Ovary (tissue), 9 donors: ENCODE results near the gene FARSB. TPM values are rescaled to one million over a fixed set of nuclear protein-coding genes. Genes with fewer than 3 reads are reported as not detected.

Experiments used
- DNase-seq, 5 donors: peaks; one replicate each; pipeline ENCODE4 v3.0.0-alpha.2; 2019 to 2020
- H3K27ac ChIP-seq, 2 donors: fragments of 200-600 bp; one replicate each; pipeline versions ENCODE4 v1.5.1 to v1.8.0; 2019 to 2022
- H3K27me3 ChIP-seq: fragments of 200-600 bp; one replicate; pipeline ENCODE4 v1.8.0; 2022
- H3K36me3 ChIP-seq: fragments of 200-600 bp; sonication (generic); one replicate; pipeline ENCODE4 v1.5.1; 2019
- H3K4me1 ChIP-seq: one replicate; pipeline ENCODE4 v1.8.1; 2013; ENCODE audit warnings: mild to moderate bottlenecking, moderate library complexity; ENCODE audit not compliant: insufficient read depth
- H3K4me3 ChIP-seq: fragments of 200-600 bp; sonication (generic); one replicate; pipeline ENCODE4 v1.5.1; 2017
- H3K9me3 ChIP-seq, 2 donors: fragments of 200-600 bp in 1 of 2; sonication (generic) in 1 of 2; one replicate each; pipeline versions ENCODE4 v1.5.1 to v1.8.1; 2013 to 2019; ENCODE audit warnings: mild to moderate bottlenecking in 1 of 2, moderate library complexity in 1 of 2
- EP300 ChIP-seq: sonication (generic); formaldehyde crosslinking; IDR thresholded peaks from one replicate; pipeline ENCODE4 v1.6.1; 2017; ENCODE audit warnings: antibody characterized with exemption
- POLR2A ChIP-seq: fragments of 450-650 bp; IDR thresholded peaks from one replicate; pipeline ENCODE4 v1.6.1; 2017; ENCODE audit warnings: antibody characterized with exemption, mild to moderate bottlenecking, moderate library complexity
- WGBS, 3 donors: extraction: QIAGEN DNeasy Blood & Tissue Kit in 1 of 3; methylation state at CpG; one replicate each; pipeline versions ENCODE4 v1.1.5 to v1.1.7; 2013 to 2017; 5-methylcytosine and 5-hydroxymethylcytosine counted together
- intact Hi-C, 4 donors: fragments of 100-400 bp; cut with DNase I; formaldehyde crosslinking; loops; one replicate each; pipeline versions ENCODE4 v1.11.0 to v1.15.1; 2022 to 2023
- polyA plus RNA-seq, 2 donors: library from polyadenylated mRNA; stranded (reverse); fragments of 200-250 nt in 1 of 2; fragments of 350-450 nt in 1 of 2; fragmentation: Illumina TruSeq in 1 of 2; extraction: RNeasy Lipid Tissue Mini Kit (QIAGEN cat#74804) in 1 of 2; gene quantifications; one replicate each; pipeline ENCODE4 v1.2.3, GENCODE V29; 2013 to 2014
- total RNA-seq, 7 donors: library from RNA; depleted of rRNA in 2 of 7; stranded (reverse); fragments of >200 nt in 2 of 7; fragmentation: NEBNext Ultra II Directional in 3 of 7; extraction: Animal tissue kit (Norgen Biotek cat#: 25700) in 3 of 7; gene quantifications; one replicate each; pipeline versions ENCODE4 v1.1.0 to v1.2.4, GENCODE V29; 2016 to 2023
- TF ChIP-seq, protein P1 (sequence below), 3 donors: fragments of 450-650 bp in 2 of 3; fragments of 200-600 bp in 1 of 3; IDR thresholded peaks; one replicate each; pipeline versions ENCODE4 v1.5.1 to v1.8.0; 2016 to 2022; ENCODE audit warnings: antibody characterized with exemption in 3 of 3, mild to moderate bottlenecking in 1 of 3
- donor health status: DM: no; HTN: no; CAD: no; lungs with moderate emphysema.
- donor health status: DM: no; HTN: no; CAD: no.
- donor health status: Bipolar disorder and iron deficiency.
- donor health status: DM: yes; HTN: yes; CAD: no.
- donor health status: DM: no; HTN: no; CAD: no.
- donor health status: DM: yes; HTN: yes; CAD: no.

The FARSB gene
- total and polyA plus RNA-seq, 9 donors = 10.3 to 32.0 (median 21.0) TPM

DNA sequence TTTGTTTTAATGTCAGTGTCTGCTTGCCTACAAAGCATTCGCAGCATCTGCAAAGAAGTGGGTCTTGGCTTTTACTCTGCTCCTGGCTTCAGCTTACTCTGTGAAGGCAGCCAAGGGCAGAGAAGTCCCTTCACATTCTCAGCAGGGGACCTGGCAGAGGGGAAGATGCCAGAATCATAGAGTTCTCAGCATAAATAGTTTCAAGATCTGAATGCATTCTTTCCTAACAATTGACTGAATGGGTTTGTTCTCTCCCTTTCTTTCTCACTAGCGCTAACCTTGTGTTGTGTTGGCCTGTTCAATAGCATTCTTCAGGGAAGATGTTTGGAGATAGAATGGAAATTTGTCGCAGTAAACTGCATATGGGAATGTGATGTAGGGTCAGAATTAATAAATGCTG lies 106.9 kb downstream of the FARSB start:
- Histone ChIP-seq H3K4me3 (no peak overlapping the region), H3K9me3 (no peaks in the 10 kb centered on the region), H3K27ac (no peak overlapping the region), H3K4me1 (no peaks in the 10 kb centered on the region), H3K27me3 (no peaks in the 10 kb centered on the region), H3K36me3 (no peaks in the 10 kb centered on the region)
- TF ChIP-seq EP300 (no peak), POLR2A (no peak)
- TF ChIP-seq, protein P1, sequence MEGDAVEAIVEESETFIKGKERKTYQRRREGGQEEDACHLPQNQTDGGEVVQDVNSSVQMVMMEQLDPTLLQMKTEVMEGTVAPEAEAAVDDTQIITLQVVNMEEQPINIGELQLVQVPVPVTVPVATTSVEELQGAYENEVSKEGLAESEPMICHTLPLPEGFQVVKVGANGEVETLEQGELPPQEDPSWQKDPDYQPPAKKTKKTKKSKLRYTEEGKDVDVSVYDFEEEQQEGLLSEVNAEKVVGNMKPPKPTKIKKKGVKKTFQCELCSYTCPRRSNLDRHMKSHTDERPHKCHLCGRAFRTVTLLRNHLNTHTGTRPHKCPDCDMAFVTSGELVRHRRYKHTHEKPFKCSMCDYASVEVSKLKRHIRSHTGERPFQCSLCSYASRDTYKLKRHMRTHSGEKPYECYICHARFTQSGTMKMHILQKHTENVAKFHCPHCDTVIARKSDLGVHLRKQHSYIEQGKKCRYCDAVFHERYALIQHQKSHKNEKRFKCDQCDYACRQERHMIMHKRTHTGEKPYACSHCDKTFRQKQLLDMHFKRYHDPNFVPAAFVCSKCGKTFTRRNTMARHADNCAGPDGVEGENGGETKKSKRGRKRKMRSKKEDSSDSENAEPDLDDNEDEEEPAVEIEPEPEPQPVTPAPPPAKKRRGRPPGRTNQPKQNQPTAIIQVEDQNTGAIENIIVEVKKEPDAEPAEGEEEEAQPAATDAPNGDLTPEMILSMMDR (IDR thresholded peaks at IDR 0.05) = no peak
- DNase-seq = no peak
- intact Hi-C loops = no loop called here
- WGBS, 3 donors = 9 to 16% (median 15%) methylated on average over 3 of the region's 3 CpGs

DNA sequence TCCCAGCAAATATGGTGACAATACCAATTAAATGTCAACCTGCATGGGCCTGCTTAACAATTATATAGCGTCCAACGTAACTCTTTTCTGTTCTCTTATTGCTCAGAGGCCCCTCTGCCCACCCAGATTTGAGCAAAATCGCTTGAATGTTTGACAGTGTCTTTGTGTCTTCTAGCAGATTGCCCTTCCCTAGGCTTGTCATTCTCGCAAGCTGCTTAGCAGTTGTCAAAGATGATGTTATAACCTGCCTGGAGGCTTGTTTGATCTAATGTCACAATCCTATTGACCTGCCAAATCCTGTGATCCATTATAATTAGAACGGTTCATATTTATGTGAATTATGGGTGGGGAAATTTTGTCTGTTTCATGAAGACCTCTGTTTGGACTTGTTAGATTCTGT lies 108.8 kb downstream of the FARSB start:
- no peak overlapping the region for H3K27ac ChIP-seq
- no peak overlapping the region for H3K4me3 ChIP-seq
- no peaks in the 10 kb centered on the region for H3K9me3 ChIP-seq
- H3K36me3 ChIP-seq = no peaks in the 10 kb centered on the region
- DNase-seq = no peak
- no peaks in the 10 kb centered on the region for H3K4me1 ChIP-seq
- H3K27me3 ChIP-seq = no peaks in the 10 kb centered on the region
- intact Hi-C loops = no loop called here
- TF ChIP-seq, protein P1 (IDR thresholded peaks at IDR 0.05) = no peak
- TF ChIP-seq EP300 (no peak), POLR2A (no peak)
- WGBS, 3 donors = 91 to 92% (median 92%) methylated on average over 5 of the region's 5 CpGs

DNA sequence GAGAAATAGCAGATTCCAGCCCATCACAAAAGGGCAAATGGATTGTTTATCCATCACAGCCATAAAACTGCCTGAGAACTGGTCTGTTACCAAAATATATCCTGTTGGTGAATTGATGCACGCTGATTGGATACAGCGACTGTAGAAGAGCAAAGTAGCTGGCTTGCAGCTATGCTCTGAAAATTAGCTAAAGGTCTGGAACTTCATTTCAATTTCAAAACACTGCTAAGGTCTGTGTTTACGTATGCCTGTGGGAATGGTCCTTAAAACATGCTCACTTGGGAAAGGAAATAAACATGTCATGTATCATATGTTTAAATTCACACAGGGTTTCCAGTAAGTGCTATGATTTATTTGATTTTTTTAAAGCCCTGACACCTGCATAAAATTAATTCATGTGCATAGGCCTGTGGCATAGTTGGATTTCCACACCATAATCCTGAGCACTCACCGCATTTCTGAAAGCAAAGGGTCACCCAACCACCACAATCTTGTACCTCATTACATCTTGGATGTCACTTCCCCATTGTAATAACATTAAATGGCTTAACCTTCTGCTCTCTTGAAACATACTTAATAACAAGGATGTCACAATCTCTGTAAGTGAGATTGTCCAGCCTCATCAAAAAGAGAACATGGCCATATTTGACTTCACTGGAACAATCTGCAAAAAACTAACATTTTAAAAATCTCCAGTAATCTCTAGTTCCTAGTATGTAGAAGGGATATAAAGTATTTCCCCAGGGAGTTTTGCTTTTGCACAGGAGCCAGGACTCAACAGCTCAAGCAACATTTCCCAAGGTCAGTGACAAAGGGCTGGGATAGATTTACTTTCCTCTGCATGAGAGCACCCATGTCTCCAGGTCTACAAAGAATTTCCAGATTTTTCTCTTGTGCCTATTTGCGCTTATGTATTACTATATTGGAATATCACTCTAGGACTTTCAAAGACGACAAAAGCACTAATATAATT lies 109.8 kb downstream of the FARSB start:
- TF ChIP-seq, protein P1 (IDR thresholded peaks at IDR 0.05) = no peak
- no peak for TF ChIP-seq EP300
- no peak for TF ChIP-seq POLR2A
- H3K27ac ChIP-seq = no peak overlapping the region
- intact Hi-C loops = no loop called here
- no peaks in the 10 kb centered on the region for H3K27me3 ChIP-seq
- H3K36me3 ChIP-seq = no peaks in the 10 kb centered on the region
- H3K4me1 ChIP-seq = no peaks in the 10 kb centered on the region
- H3K4me3 ChIP-seq = no peak overlapping the region
- H3K9me3 ChIP-seq = no peaks in the 10 kb centered on the region
- DNase-seq = no peak
- 48 to 51% (median 49%) methylated on average over 6 of the region's 6 CpGs for WGBS, 3 donors

DNA sequence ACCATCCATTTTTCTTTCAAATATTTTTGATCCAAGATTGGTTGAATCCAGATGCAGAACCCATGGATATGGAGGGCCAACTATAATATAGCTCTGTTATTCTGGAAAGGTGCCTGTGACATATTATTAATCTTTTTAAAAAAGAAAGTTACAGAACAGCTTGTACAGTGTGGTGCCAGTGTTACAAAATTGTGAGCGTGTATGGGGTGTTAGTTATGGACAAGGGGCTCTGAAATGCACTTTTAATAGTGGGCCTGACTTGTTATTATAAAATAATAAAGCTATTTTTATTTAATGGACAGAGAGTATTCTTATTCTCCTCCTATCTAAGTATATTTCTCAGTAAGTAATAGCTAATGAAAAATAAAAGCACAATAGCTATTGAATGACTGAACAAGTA lies 111.2 kb downstream of the FARSB start:
- DNase-seq = no peak
- H3K27me3 ChIP-seq = no peaks in the 10 kb centered on the region
- TF ChIP-seq, protein P1 (IDR thresholded peaks at IDR 0.05) = no peak
- TF ChIP-seq EP300 = no peak
- no peak for TF ChIP-seq POLR2A
- no peaks in the 10 kb centered on the region for H3K36me3 ChIP-seq
- 86 to 91% (median 88%) methylated on average over 1 of the region's 1 CpG for WGBS, 3 donors
- H3K27ac ChIP-seq = no peak overlapping the region
- no peaks in the 10 kb centered on the region for H3K4me1 ChIP-seq
- no peak overlapping the region for H3K4me3 ChIP-seq
- no peaks in the 10 kb centered on the region for H3K9me3 ChIP-seq
- intact Hi-C loops = no loop called here
